Activated CD8-positive, alpha-beta memory T cell treated with anti-CD3 and anti-CD28 coated beads, Interleukin-2, amount 50 U/mL, for 24 hours (primary cell): ENCODE data around the gene USF3.
A peak's percentile ranks its signal among the peaks of the same experiment; 100 is the strongest.

Experiments used
- DNase-seq: peaks from one replicate; pipeline ENCODE4 v3.0.0-alpha.2; 2020; ENCODE audit errors: extremely low read depth

The USF3 gene

DNA sequence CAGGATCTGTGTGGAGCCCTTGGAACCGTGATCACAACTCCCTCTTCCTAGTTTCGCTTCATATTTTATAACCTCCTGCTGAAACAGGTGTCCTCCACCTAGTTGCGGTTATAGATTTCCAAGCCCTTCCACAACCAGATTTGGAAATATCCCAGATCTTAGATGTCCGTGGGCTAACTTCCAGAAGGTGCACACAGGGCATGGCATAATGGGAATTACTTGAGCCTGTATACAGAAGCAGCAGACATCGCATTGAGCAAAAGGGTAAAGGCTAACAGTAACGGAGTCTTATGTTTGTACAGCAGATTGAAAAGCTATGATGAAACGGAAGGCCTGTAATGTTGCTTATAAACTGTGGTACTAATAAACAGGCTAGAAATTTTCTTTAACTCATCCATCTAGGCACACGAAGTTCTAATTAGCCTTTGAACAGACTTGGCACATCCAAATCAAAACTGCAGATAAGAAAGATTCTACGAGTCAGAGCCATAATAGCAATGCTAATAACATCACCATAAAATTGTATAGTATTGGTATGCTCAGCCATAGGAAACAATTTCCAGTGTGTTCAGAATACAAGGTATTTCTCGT lies 1.2 kb upstream of the USF3 start:
- DNase-seq, result no peak

DNA sequence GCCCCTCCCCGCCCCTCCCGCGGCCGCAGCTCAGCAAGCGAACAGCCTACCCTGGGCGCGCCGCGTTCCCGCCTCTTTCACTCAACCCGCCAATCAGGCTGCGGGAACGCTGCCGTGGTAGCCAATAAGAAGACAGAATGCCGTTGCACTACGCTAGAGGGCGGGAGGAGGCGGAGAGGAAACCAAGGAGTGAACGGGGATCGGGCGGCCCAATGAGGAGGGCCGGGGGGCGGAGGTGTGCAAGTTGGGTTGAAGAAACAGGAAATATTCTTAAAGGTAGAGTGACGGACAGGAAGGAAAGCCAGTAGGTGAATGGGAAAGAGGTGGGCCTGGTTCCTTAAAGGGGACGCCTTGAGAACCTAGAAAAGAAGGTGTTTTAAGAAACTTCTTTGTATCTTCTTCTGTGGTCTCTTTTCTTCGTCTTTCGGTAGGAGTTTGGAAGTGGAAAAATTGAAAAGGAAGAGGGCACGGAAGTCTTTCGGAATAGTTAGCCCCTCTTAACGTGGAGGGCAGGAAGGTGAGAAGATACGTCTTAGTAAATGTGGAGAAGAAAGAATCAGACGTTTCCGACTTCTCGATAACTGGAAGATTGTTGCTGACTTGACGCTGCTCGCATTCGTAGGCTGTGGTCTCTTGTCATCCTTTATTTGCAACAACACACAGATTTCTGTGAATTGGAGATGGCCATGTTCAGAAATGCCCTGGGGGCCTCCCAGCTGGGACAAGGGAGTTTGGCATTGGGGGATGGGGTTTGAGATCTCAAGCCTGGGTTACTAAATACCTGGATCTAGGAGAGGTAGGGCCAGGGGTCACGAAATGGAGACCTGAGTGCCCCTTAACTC lies 437 bp upstream of the USF3 start:
- DNase-seq, result peak; percentile 98

DNA sequence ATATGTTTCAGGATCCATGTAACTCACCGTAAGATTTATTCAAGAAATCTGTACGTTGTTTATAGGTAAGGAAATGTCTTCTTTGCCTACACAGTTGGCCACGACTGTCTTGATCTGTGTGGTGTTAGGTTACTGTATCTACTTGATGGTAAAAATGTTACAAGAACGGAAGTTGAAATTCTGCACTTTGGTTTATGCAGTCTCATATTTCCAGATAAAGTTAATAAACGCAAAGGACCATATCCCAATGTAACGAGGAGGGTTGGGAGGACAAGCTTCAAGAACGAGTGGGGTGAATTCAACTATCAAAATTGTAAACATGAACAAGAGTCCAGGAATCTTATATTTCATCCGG lies 1.0 kb downstream of the USF3 start:
- DNase-seq, result no peak

DNA sequence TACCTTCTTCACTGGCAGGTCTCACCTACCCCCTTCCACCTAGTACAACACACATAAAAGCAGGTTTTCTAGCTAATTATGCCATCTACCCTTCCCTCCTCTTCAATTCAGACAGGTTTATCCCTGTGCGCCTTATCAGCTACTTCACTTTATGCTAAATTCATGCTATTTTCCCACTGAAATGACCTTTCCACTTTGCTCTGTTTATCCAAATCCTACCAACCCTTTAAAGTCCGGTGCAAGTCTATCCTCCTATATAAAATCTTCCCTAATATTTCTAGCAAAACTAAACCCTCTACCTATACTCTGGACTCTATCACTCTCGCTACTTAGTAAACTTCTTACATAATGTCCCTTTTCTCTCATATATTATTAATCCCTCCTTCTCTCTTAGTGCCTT lies 6.0 kb downstream of the USF3 start:
- no peak for DNase-seq

DNA sequence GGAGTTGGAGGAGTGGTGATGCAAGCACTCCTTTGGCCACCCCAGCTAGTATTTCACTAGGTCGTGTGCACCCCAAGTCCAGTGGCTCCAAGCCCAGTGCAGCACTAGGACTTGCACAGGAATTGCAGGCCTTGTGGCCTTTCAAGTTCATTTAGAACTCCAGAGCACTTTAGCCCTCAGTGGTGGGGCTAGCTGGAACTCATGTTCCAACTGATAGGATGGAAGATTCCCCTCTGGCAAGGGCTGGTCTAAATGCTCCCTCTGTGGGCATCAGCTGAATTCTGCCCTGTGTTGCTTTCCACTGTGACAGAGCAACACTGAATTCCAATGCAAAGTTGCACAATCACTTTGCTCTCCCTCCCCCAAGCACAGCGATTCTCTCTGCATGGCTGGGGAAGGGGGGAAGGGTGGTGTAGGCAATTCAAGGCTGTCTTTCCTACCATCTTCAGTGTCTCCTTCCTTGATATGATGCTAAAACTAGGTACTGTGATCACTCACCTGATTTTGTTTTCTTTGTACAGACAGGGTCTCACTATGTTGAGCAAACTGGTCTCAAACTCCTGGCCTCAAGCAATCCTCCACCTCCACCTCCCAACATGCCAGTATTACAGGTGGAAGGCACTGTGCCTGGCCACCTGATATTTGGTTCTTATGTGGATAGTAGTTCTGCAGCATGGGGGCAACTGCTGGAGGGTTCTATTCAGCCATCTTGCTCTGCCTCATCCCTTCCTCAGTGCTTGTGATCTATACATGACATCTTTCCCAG lies 10.3 kb downstream of the USF3 start:
- DNase-seq, result no peak

DNA sequence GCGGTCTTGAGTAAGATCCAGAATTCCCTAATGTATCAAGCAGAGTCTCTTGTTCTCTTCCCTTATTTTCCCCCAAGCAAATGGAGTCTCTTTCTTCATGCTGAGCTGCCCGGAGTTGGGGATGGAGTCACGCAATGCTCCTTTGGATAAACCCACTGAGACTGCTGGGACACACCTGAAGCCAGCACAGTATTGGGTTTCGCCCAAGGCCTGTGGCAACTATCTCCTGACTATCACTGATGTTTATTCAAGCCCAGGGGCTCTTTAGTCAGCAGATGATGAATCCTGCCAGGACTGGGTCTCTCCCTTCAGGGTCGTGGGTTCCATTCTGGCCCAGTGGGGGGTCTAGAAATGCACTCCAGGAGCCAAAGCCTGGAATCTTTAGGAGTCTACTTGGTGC lies 11.3 kb downstream of the USF3 start:
- DNase-seq, result no peak

DNA sequence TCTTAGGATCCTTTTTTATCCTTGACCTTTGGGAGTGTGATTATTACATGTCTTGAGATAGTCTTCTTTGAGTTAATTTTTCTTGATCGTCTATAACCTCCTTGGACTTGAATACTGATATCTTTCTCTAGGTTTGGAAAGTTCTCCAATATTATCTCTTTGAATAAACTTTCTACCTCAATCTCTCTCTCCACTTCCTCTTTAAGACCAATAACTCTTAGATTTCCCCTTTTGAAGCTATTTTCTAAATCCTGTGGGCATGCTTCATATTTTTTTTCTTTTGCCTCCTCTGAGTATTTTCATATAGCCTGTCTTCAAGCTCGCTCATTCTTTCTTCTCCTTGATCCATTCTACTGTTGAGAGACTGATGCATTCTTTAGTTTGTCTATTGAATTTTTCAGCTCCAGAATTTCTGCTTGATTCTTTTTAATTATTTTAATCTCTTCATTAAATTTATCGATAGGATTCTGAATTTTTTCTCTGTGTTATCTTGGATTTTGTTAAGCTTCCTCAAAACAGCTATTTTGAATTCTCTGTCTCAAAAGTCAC lies 12.1 kb downstream of the USF3 start:
- no peak for DNase-seq

DNA sequence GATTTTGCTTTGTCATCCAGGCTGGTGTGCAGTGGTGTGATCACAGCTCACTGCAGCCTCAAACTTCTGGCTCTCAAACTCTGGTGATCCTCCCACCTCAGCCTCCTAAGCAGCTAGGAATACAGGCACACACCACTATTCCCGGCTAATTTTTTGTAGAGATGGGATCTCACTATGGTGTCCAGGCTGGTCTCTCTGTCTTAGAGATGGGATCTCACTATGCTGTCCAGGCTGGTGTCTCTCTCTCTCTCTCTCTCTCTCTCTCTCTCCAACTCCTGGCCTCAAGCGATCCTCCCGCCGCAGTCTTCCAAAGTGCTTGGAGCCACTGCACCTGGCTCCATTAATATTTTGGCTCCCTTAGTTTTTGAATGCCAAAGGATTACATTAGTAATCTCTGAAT lies 17.7 kb downstream of the USF3 start:
- DNase-seq, result no peak

DNA sequence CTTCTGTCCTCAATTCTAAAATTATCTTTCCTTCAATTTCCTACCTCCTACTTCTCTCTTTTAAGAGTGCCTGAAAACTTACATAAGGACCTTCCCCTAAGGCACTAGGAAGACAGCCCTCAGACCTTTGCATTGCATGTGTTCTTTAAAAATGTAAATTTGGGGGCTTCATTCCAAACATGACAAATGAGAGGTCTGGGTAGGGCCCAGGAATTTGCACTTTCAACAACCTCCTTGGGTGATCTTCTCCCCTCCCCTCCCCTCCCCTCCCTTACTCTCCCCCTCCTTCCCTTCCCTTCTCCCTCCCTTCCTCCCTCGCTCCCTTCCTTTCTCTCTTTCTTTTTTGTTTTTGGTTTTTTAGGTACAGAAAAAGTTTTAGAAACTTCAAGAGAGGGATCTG lies 18.7 kb downstream of the USF3 start:
- no peak for DNase-seq

DNA sequence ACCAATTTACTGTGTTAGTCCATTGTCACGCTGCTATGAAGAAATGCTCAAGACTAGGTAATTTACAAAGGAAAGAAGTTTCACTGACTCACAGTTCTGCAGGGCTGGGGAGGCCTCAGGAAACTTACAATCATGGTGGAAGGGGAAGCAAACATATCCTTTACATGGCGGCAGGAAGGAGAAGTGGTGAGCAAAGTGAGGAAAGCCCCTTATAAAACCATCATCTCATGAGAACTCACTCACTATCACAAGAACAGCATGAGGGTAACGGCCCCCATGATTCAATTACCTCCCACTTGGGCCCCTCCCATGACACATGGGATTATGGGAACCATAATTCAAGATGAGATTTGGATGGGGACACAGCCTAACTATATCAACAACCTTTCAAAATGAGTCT lies 20.2 kb downstream of the USF3 start:
- DNase-seq, result no peak

DNA sequence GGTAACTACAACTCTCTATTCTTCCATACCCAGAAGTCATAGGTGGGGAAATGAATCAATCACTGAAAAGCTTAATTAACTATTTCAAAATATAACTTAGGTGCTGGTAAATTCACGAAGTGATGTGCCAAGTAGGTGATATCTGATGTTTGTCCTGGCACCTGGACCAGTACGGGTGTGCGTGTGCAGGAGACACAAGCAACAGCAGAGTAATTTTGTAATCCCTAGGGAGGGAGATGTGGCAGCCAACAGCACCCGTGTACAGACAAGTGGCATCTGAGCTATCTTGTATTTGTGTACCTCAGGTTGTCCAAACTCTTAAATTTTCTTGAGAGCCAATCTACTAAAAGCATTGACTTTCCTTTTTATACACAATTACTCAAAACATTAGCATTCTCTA lies 22.8 kb downstream of the USF3 start:
- DNase-seq, result no peak

DNA sequence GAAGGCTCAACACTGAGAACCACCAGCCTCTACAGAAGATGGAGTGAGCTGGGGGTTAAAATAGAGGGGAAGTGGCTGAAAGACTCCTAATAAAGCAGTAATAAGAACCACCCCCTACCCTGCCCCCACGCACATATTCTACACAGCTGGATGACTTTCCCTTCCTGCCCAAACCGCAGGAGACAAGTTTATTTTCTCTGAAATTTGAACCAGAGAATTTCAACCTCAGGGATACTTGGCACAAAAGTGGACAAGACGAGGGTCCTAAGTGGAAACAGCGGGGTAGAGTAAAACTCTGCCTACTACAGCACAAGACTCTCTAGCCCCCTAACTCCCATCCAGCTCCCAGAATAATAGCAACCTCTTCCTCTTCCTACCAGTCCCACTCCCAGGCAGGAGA lies 28.4 kb downstream of the USF3 start:
- DNase-seq, result no peak

DNA sequence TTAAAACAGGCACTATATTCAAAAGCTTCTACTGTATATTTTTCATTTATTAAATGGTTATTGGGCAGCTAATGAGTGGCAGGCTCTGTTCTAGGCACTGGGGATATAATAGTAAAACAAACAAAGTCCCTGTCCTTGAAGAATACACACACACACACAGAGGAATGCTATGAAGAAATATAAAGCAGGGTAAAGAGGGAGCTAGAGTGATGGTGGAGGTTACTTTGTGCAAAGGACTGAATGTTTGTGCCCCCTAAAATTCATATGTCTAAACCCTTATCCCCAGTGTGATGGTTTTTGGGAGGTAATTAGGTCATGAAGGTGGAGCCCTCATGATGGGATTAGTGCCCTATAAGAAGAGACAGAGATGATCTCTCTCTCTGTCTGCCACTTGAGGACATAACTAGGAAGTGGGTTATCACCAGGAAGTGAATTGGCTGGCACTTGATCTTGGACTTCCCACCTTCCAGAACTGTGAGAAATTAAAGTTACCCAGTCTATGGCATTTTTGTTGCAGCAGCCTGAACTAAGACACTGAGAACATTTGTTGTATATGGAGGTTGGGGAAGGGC lies 31.8 kb downstream of the USF3 start:
- no peak for DNase-seq

DNA sequence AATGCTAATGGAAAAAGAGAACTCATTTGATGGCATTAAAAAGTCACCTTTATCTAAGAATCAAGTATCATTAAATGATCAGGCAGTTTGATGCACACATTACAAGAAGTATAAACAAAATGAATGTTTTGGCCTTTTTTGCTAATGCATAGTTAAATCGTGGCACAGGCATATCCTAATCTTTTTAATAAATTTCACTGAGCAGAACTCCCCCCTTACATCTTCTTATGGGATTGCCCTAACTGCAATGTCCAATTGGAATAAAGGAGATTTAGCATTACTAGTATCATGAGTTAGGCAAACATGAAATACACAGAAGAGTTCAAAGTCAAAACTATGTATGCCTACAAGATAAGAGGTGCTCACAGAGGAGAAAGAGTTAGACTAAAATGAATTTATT lies 32.7 kb downstream of the USF3 start:
- DNase-seq, result no peak

DNA sequence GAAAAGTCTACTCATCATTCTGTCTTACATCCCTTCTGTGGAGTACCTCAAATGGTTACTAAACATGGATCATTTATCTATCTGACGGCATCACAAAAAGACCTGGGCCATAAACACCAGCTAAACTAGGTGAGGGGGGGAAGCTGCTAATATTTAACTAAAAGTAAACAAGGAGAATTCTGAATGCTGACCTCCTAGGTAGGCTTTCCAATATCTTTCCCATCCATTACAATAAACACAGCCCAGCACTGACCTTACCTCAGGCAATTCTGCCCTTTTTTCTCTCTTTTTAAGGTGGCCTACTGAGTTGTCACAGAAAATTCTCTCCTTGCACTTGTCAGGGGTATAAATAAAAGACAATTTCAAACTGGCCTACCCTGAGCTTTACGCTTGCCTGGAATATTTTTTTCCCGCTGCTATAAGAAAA lies 33.1 kb downstream of the USF3 start:
- DNase-seq, result no peak

DNA sequence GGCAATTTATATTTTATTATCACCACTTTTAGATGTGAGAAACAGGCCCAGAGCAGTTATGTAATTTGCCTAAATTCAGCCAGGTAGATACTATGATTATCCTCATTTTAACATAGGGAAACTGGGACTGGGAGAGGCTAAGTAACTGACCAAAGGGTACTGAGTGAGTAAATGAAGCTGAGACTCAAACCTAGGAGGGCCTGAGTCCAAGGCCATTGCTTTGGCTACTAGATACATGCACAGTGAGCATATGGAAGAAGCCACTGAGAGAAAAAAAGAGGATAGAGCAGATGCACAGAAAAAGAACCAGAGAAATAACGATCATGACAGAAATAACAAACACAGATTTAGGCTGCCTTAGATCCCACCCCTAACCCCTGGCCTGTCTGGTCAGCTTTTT lies 33.6 kb downstream of the USF3 start:
- no peak for DNase-seq

DNA sequence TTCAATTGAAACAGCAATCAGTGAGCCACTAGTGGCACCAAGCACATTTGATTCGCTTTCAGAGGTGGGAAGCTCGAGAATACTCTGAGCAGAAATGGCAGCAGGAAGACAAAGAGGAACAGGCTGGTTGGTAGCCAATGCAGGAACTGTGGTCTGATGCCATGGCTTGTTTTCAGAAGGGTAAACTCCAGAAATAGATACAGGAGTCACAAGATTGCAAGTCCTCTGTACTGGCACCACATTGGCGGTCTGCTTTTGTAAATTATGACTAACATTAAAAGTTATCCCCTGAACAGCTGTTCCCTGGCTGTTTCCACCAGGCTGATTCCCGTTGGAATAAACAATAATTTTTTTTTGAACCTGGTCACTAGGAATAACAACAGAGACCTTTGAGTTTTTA lies 35.5 kb downstream of the USF3 start:
- no peak for DNase-seq

DNA sequence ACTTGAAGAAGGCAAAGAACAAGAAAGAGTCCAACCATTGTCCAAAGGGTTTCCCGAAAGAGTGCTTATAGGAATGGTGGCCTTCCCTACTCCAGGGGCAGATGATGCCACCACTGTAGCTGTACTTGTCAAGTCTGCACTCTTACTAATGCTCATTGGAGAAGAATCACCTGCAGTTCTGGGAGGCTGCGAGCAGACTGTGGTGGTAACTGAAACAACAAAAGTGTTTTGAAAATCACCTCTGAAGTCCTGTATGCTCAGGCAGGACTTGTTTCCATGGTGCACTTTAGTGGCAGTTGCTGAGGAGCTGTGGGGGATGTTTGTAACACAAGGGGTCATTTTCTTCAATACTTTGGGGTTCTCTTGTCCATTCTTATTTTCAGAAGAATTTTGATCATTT lies 36.0 kb downstream of the USF3 start:
- DNase-seq, result no peak

DNA sequence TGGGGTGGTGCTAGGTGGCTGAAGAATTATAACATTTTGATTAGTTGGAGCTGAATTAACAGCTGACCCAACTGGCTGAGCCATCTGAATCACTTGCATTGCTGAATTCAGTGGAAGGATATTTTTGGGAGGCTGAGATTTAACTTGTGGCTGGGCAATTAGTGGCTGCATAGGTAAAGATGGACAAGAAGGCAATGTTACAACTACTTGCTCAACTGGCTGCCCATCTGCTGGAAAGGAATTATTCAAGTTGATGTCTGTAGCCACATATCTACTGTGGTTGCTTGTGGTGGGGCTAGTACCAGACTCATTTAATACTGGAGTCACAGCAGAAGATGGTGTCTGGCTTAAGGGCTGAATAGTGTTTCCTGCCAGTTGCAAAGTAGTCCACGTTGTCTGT lies 36.4 kb downstream of the USF3 start:
- no peak for DNase-seq

DNA sequence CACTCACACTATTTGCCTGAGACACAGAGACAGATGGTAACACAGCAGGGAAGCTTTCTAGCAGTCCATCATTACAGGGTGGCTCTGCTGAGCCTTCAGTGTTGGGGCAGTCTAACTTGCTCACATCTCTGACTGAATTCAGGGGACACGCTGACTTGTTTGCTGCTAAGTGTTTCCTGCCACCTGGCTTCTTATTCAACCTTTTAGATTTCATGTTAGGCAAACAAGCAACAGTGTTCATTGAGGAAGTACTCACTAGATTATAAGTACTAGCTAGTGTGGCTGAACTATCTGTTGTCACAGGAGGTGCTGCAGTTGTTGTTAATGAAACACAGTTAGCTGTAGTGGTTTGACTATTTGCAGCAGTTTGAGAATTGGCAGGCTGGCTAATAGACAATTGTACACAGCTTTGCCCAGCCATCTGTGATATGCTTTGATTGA lies 37.3 kb downstream of the USF3 start:
- DNase-seq, result no peak

DNA sequence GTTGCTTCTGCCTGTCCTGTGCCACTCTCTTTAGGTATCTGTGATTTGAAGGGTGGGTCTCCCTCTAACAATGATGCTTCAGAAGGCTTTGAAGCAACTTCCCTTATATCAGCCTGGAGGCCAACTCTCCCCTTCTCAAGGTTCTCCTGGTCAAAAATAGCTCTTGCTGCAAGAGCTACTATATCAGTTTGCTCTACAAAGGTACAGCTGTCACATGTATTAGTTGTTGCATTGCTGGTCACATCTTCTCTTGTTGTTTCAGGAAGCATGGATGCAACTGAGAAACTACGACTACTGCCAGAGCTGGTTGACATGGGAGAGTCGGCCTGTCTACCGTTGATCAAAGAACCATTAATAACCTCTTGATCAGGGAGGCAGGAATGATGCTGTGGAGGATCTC lies 38.3 kb downstream of the USF3 start:
- DNase-seq, result no peak

DNA sequence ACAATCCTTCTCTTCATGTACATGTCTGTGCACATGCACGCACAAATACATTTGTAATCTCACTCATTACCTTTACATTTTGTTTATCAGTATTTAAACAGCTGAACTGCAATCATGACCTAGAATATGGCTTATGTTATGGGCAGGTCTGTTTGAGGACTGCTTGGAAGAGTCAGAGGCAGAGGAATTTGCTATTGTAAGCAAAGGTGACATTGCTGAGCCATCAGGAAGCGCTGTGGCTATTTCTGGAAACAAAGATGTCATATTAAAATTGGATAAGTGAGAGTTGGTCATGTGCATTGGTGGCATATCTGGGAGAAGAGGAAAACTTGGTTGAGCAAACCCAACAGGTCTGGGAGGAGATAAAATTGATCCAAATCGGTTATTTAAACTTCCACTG lies 41.6 kb downstream of the USF3 start:
- no peak for DNase-seq
